OCI-M2 (cell line): ENCODE measurements around the gene SV2C.

Experiments used
- DNase-seq: peaks from one replicate; lab custom pipeline; 2025; ENCODE audit not compliant: unreplicated experiment; lab: John Stamatoyannopoulos, UW

Gene SV2C

GRCh38 chr5:76099286-76099702 lies 16.1 kb downstream of the SV2C start:
- no peak for DNase-seq

GRCh38 chr5:76099756-76100155 lies 16.6 kb downstream of the SV2C start:
- no peak for DNase-seq

GRCh38 chr5:76104027-76104426 lies 20.8 kb downstream of the SV2C start:
- DNase-seq: no peak

GRCh38 chr5:76106149-76106548 lies 23.0 kb downstream of the SV2C start:
- no peak for DNase-seq

- DNase-seq: no peak
Measured at GRCh38 chr5:76111477-76112174, 28.4 kb downstream of the SV2C start.

DNA sequence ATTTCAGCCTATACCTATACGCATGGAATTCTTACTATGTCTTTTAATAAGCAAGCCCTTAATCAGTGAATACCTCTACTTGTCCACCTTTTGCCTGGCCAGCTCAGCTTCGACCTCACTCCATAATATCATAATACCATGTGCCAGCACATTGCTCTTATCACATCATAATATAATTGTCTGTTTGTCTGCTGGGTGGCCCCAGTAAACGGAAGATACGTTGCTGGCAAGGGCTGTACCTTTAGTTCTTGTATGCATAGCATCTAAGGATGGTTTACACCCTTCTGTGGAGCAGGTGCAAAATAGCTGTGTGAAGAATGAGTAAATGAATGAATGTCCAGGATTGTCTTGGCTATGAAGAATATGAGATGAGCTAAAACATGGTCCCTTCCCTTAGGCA lies 29.9 kb downstream of the SV2C start:
- DNase-seq: no peak

DNA sequence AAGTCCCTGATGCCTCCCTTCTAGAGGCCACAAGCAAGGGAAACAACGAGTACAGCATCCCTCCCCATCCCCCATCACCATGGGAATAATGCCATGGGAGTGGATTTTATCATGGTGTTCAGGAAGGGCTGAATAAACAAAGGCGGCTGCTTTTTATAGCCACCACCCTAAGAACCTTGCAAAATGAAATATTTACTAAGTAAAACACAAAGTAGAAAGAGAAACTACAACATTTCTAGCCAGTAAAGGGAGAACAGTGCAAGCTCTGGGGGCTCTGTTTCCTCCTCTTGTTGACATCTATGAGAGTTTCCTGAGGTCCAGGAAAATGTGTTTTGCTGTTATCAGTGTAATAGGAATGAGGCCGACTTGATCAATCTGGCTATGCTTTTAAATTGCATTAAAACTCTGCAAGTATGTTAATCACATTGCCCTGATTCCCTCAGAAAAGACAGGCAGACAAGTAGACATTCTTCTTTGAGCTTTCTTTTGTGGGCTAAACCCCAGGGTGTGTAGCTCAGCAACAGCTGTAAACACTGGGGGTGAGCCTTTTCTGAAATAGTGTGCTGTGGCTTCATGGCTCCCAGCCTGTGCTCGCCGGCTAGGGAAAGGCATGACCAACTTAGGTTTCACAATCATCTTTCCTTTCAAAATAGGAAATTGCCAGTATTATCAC lies 31.1 kb downstream of the SV2C start:
- no peak for DNase-seq

GRCh38 chr5:76125346-76125745 lies 42.2 kb downstream of the SV2C start:
- no peak for DNase-seq

- DNase-seq: no peak
Measured at GRCh38 chr5:76125888-76126287, 42.7 kb downstream of the SV2C start.

DNA sequence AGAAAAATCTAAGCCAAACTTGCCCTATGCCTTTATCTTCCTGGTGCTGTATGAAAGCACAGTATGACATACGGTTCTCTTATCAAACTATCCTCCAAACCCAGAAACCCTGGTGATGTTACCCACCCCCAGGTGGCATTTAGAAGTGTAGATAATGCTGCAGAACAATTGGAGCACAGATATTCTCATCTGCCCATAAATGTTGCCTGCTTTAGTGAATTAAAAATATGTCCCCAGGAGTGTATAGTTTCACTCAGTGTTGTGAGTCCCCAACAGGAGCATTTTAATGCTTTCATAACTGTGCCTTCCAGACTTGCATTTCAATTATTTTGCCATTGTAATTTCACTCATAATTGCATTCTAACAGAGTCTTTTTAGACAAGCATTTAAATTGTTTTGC lies 50.8 kb downstream of the SV2C start:
- no peak for DNase-seq

DNA sequence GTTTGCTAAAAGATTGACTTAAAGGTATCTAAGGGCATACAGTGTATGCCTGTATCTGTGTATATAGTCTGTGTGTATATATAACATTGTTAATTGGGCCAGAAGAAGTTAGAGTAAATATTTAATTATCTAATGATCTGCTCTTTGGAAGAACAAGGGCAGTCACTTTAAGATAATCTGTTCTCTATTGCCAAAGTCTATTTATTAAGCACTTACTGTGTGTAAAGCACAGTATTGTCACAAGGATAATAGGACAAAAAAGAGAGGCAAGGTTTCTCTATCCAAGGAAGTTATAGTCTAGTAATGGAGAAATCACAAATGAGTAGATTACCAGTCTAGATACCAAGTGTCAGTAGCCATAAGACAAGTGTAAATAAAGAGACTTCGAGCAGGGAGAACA lies 51.5 kb downstream of the SV2C start:
- DNase-seq: no peak

GRCh38 chr5:76137887-76138542 lies 54.8 kb downstream of the SV2C start:
- no peak for DNase-seq

- DNase-seq: no peak
Measured at GRCh38 chr5:76143884-76144283, 60.7 kb downstream of the SV2C start.

DNA sequence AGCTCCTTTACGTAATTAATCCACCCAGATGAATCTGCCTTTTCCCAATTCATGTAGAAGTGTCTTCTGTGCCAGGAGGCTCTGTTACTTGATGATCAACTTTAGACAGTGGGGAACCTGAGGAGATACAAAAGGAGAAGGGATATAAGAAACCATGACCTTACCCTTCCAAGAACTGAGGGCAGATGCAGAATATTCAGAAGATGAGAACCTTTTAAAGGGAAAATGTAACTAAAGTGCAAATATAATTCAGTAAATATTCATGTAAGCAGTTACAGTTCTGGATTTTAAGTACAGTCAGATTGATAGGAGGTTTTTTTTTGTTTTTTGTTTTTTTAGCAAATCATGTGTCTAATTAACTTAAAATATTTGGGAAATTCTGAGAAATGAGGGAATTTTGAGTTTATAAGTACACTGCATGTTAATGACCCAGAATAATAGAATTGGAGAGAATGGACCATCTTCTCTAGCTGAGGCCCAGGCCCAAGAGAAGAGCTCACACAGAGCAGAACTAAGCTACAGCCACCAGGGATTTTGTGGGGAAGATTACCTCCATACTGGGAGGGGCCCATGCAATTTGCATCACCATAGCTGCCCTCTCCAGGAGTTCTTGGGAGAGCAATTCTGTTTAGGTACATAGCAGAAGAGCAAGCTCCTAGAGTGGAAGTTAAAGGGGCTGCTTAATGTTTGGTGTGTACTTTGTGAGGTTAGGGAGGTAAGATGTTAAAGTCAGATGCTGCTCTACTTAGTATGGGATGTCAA lies 61.5 kb downstream of the SV2C start:
- DNase-seq: no peak

DNA sequence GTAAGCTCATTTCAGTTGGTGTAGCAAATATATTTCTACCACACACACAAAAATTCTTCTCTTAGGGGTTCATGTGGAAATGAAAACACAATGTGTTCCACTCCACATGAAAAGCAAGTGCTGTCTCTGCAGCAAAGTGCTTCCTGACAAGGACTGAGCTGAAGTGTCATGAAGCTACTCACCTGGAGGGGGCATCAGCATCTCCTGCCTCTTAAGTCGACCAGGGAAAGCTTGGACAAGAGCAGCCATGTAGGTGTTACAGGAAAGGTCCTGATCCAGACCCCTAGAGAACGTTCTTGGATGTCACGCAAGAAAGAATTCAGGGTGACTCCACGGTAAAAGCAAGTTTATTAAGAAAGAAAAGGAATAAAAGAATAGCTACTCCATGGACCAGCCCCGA lies 62.8 kb downstream of the SV2C start:
- DNase-seq: no peak

GRCh38 chr5:76149636-76150035 lies 66.5 kb downstream of the SV2C start:
- no peak for DNase-seq

DNA sequence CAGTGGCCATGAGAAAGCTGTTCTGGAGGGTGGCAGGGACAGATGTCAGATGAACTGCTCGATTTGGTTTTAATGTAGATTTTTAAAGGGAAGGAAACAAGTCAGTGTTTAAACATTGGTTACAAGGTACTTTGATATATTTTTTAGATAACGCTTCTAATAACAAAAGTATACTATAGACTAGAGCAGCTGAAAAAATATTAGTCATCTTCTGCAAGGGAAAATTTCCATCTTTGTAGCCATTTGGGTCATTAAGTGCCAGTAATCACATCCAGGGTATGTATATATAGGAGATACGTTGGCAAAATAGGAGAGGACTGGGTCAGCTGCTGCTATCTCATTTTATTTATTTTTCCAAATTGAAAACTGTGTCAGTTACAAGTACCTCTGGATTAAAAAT lies 69.0 kb downstream of the SV2C start:
- no peak for DNase-seq

DNA sequence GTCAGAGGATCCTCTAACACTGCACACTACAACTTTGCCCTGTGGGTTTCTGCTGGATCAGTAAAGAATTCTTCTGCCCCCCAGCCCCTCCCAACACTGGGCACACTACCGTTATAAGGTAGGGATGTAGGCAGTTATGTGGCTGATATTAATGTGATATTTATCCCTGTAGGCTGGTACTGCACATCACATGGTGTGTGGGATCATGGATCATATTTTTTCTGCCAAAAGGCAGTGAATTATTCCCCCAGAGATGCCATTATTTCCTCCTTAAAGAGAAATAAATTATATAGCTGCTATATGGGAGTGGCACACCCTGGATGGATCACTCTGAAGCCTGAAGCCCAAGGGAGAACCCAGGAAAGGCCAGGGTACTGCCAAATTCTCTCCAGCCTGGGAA lies 69.5 kb downstream of the SV2C start:
- no peak for DNase-seq

GRCh38 chr5:76153271-76153670 lies 70.1 kb downstream of the SV2C start:
- no peak for DNase-seq

DNA sequence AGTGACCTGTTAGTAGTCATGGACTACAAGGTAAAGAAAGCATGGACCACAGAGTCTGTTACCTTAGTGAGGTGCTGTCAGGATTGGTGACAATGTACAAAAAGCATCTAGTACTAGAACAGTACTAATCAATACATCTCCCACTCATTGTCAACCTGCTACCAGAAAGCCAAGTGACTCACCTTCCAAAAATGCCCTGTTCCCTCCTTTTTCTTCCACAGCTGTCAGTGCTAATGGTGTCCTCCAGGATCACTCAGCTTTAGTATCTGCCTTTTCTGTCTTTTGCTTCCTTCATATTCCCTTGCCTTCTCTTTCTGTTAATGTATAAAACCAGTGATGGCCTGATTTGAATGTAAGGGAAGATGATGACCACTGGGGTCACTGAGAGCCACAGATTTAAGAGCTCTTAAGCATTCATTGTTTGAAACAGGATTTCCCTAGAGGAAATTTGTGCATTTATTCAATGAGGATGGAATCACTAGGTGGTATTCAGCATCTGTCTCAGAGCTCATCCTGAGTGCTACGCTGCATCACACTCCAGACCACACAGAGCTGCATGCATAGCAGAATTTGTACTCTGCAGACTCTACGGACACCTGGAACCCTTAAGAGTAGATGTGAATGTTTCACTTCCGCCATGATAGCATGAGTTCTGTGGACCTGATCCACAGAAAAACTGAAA lies 71.0 kb downstream of the SV2C start:
- no peak for DNase-seq

GRCh38 chr5:76155536-76155935 lies 72.4 kb downstream of the SV2C start:
- no peak for DNase-seq
